NCI-H2107 (cell line): ENCODE measurements around the gene CELF2.
"Not testable (repeated sequence)": the region's sequence is repeated elsewhere in the genome, so short reads cannot be mapped to it uniquely, and the experiment has no call there.

Experiments used
- DNase-seq: peaks from one replicate; lab custom pipeline; 2025; lab: John Stamatoyannopoulos, UW

The CELF2 gene

GRCh38 chr10:11355592-11355991, 337.9 kb downstream of the CELF2 start:
- no peak for DNase-seq

GRCh38 chr10:11357439-11357838, 339.8 kb downstream of the CELF2 start:
- no peak for DNase-seq

GRCh38 chr10:11358011-11358410, 340.3 kb downstream of the CELF2 start:
- no peak for DNase-seq

- no peak for DNase-seq
Measured at GRCh38 chr10:11358923-11359575, 341.4 kb downstream of the CELF2 start.

GRCh38 chr10:11359869-11360268, 342.2 kb downstream of the CELF2 start:
- no peak for DNase-seq

- no peak for DNase-seq
Measured at GRCh38 chr10:11363497-11363896, 345.8 kb downstream of the CELF2 start.

- DNase-seq: no peak
Measured at GRCh38 chr10:11364241-11364640, 346.6 kb downstream of the CELF2 start.

- not testable (repeated sequence) for DNase-seq
Measured at GRCh38 chr10:11366889-11367288, 349.2 kb downstream of the CELF2 start.

- no peak for DNase-seq
Measured at GRCh38 chr10:11367505-11367904, 349.8 kb downstream of the CELF2 start.

- no peak for DNase-seq
Measured at GRCh38 chr10:11373717-11374171, 356.1 kb downstream of the CELF2 start.

GRCh38 chr10:11377267-11377666, 359.6 kb downstream of the CELF2 start:
- no peak for DNase-seq

GRCh38 chr10:11378835-11379234, 361.2 kb downstream of the CELF2 start:
- no peak for DNase-seq

GRCh38 chr10:11379771-11380170, 362.1 kb downstream of the CELF2 start:
- DNase-seq: no peak

GRCh38 chr10:11381023-11381422, 363.4 kb downstream of the CELF2 start:
- no peak for DNase-seq

- DNase-seq: no peak
Measured at GRCh38 chr10:11381511-11381910, 363.8 kb downstream of the CELF2 start.

- DNase-seq: no peak
Measured at GRCh38 chr10:11382187-11382586, 364.5 kb downstream of the CELF2 start.

GRCh38 chr10:11386044-11386443, 368.4 kb downstream of the CELF2 start:
- no peak for DNase-seq
